WTC11 (cell line): ENCODE results near the gene LRRIQ1.

Source experiments
- ATF3 ChIP-seq: sonication (generic); formaldehyde crosslinking; conservative IDR thresholded peaks from 2 replicates; pipeline ENCODE4 v1.8.1; 2022; ENCODE audit warnings: mild to moderate bottlenecking, missing genetic modification reagents
- CDX4 ChIP-seq: fragments of 250-450 bp; sonication (Bioruptor Pico); IDR thresholded peaks from 2 replicates; pipeline ENCODE4 v1.9.0; 2021; ENCODE audit warnings: moderate library complexity, mild to moderate bottlenecking, inconsistent platforms, borderline replicate concordance
- CTCF ChIP-seq: fragments of 200-600 bp; IDR thresholded peaks from 2 replicates; pipeline ENCODE4 v1.8.0; 2022; ENCODE audit warnings: antibody characterized with exemption
- TEAD1 ChIP-seq: sonication (generic); formaldehyde crosslinking; IDR thresholded peaks from 2 replicates; pipeline ENCODE4 v1.8.0; 2022; ENCODE audit warnings: mild to moderate bottlenecking, missing genetic modification reagents
- TEAD4 ChIP-seq: sonication (generic); formaldehyde crosslinking; IDR thresholded peaks from 2 replicates; pipeline ENCODE4 v1.8.0; 2022; ENCODE audit warnings: mild to moderate bottlenecking, missing genetic modification reagents
- ZNF138 ChIP-seq: sonication (generic); formaldehyde crosslinking; conservative IDR thresholded peaks from 2 replicates; pipeline ENCODE4 v1.8.1; 2022; ENCODE audit warnings: mild to moderate bottlenecking, moderate library complexity, missing genetic modification reagents
- ZNF512 ChIP-seq: sonication (generic); formaldehyde crosslinking; IDR thresholded peaks from 2 replicates; pipeline ENCODE4 v1.8.1; 2022; ENCODE audit warnings: missing genetic modification reagents, borderline replicate concordance

- TF ChIP-seq ZNF138 (CRISPR knock-in tag), result no peak
- TF ChIP-seq TEAD1 (CRISPR knock-in tag), result no peak
- no peak for TF ChIP-seq ATF3 (CRISPR knock-in tag)
- TF ChIP-seq ZNF512, result no peak
- no peak for TF ChIP-seq CDX4 (CRISPR knock-in tag)
- no peak for TF ChIP-seq CTCF
- TF ChIP-seq TEAD4 (CRISPR knock-in tag), result no peak
Observed at GRCh38 chr12:85155791-85156190, 119.6 kb downstream of the LRRIQ1 start.
